A549 treated with ZK216348 at 1 μM for 4 hours (cell line): ENCODE data around the gene PLXNA3. TPM values are rescaled to one million over a fixed set of nuclear protein-coding genes. Genes with fewer than 3 reads are reported as not detected.

Experiments used
- total RNA-seq: library from RNA; stranded (reverse); fragments of 200-300 nt; extraction: Qiagen RNA extraction; gene quantifications from 5 replicates; pipeline ENCODE4 v1.2.3, GENCODE V29; 2022; ENCODE audit warnings: low read depth

Gene PLXNA3
- total RNA-seq = 5.9 to 24.3 TPM (median 12.7 TPM) in 5 replicates

GRCh38 chrX:154458116-154458953, at the start of gene PLXNA3:
Gene PLXNA3, plus strand, starts transcription at chrX:154458281. Its CDS starts 1,903 bp downstream, at chrX:154460184.

GRCh38 chrX:154409222-154409871, 48.7 kb upstream of the PLXNA3 start, which contains the start of gene DNASE1L1:
Gene DNASE1L1, minus strand, starts transcription at chrX:154409254. Its CDS starts 3,686 bp downstream, at chrX:154405568.

GRCh38 chrX:154428176-154429171, 29.6 kb upstream of the PLXNA3 start, which contains the start of gene ATP6AP1:
Gene ATP6AP1, plus strand, starts transcription at chrX:154428677. Its CDS starts 16 bp downstream, at chrX:154428693.

GRCh38 chrX:154436983-154437752, 20.9 kb upstream of the PLXNA3 start, which contains the start of gene GDI1:
Gene GDI1, plus strand, starts transcription at chrX:154437154. Its CDS starts 101 bp downstream, at chrX:154437255.

GRCh38 chrX:154443992-154444754, 13.9 kb upstream of the PLXNA3 start, which contains the start of gene FAM50A:
Gene FAM50A, plus strand, starts transcription at chrX:154444141. Its CDS starts 95 bp downstream, at chrX:154444236.

GRCh38 chrX:154478728-154479622, 20.9 kb downstream of the PLXNA3 start, which contains the start of gene LAGE3:
Gene LAGE3, minus strand, starts transcription at chrX:154479281. Its CDS starts 366 bp downstream, at chrX:154478915.

GRCh38 chrX:154486396-154487207, 28.5 kb downstream of the PLXNA3 start, which contains the start of gene UBL4A:
Gene UBL4A, minus strand, starts transcription at chrX:154486615. Its CDS starts 31 bp downstream, at chrX:154486584.

GRCh38 chrX:154490414-154491083, 32.5 kb downstream of the PLXNA3 start, which contains the start of gene SLC10A3:
Gene SLC10A3, minus strand, starts transcription at chrX:154490629. Its CDS starts 1,689 bp downstream, at chrX:154488940.

GRCh38 chrX:154515966-154516655, 58.0 kb downstream of the PLXNA3 start, which contains the start of gene FAM3A:
Gene FAM3A, minus strand, starts transcription at chrX:154516232. Its CDS starts 460 bp downstream, at chrX:154515772.

Other genes with a start within 250 kb of the PLXNA3 start
- not detected in 5 replicates for gene OPN1MW2, start 238.5 kb upstream of the PLXNA3 start, total RNA-seq
- gene OPN1MW3, start 200.7 kb upstream of the PLXNA3 start, total RNA-seq = not detected in 5 replicates
- not detected in 5 replicates for gene TEX28, start 163.2 kb upstream of the PLXNA3 start, total RNA-seq
- not detected in 5 replicates for gene TKTL1, start 162.5 kb upstream of the PLXNA3 start, total RNA-seq
- 1,086 to 1,787 TPM (median 1,647 TPM) in 5 replicates for gene FLNA, start 83.6 kb upstream of the PLXNA3 start, total RNA-seq
- gene EMD, start 79.0 kb upstream of the PLXNA3 start, total RNA-seq = 129 to 165 TPM (median 156 TPM) in 5 replicates
- gene RPL10, start 59.9 kb upstream of the PLXNA3 start, total RNA-seq = 4,540 to 5,428 TPM (median 5,078 TPM) in 5 replicates
- 21.0 to 37.2 TPM (median 29.7 TPM) in 5 replicates for gene DNASE1L1, start 49.0 kb upstream of the PLXNA3 start, total RNA-seq
- 27.8 to 42.7 TPM (median 37.9 TPM) in 5 replicates for gene TAFAZZIN, start 46.7 kb upstream of the PLXNA3 start, total RNA-seq
- 63.7 to 111 TPM (median 109 TPM) in 5 replicates for gene ATP6AP1, start 29.6 kb upstream of the PLXNA3 start, total RNA-seq
- gene GDI1, start 21.1 kb upstream of the PLXNA3 start, total RNA-seq = 77.9 to 119 TPM (median 111 TPM) in 5 replicates
- 99.3 to 131 TPM (median 117 TPM) in 5 replicates for gene FAM50A, start 14.1 kb upstream of the PLXNA3 start, total RNA-seq
- gene LAGE3, start 21.0 kb downstream of the PLXNA3 start, total RNA-seq = 38.8 to 73.0 TPM (median 64.3 TPM) in 5 replicates
- 53.0 to 75.0 TPM (median 69.6 TPM) in 5 replicates for gene UBL4A, start 28.3 kb downstream of the PLXNA3 start, total RNA-seq
- gene SLC10A3, start 32.3 kb downstream of the PLXNA3 start, total RNA-seq = 24.7 to 44.4 TPM (median 43.2 TPM) in 5 replicates
- gene FAM3A, start 58.0 kb downstream of the PLXNA3 start, total RNA-seq = 27.7 to 49.1 TPM (median 46.5 TPM) in 5 replicates
- gene G6PD, start 88.6 kb downstream of the PLXNA3 start, total RNA-seq = 1,245 to 1,640 TPM (median 1,501 TPM) in 5 replicates
- gene IKBKG, start 89.3 kb downstream of the PLXNA3 start, total RNA-seq = 30.5 to 46.4 TPM (median 42.7 TPM) in 5 replicates
- gene CTAG1A, start 126.9 kb downstream of the PLXNA3 start, total RNA-seq = not detected in 5 replicates
- gene CTAG1B, start 161.0 kb downstream of the PLXNA3 start, total RNA-seq = not detected in 5 replicates
- not detected in 5 replicates for gene CTAG2, start 195.3 kb downstream of the PLXNA3 start, total RNA-seq